Tibial nerve (tissue), 4 donors: ENCODE results near the gene KIAA0753.

Source experiments
- CTCF ChIP-seq, 5 experiments: fragments of 200-600 bp in 3 of 5; fragments of 450-650 bp in 2 of 5; sonication (generic) in 3 of 5; IDR thresholded peaks; one replicate each; pipeline ENCODE4 v1.5.1; 2016 to 2019; ENCODE audit warnings: antibody characterized with exemption in 5 of 5, mild to moderate bottlenecking in 3 of 5, moderate library complexity in 2 of 5
- EP300 ChIP-seq, 2 donors: sonication (generic); formaldehyde crosslinking; IDR thresholded peaks; one replicate each; pipeline ENCODE4 v1.6.1; 2017; ENCODE audit warnings: antibody characterized with exemption in 2 of 2, mild to moderate bottlenecking in 1 of 2
- POLR2A ChIP-seq, 2 donors: fragments of 450-650 bp; IDR thresholded peaks; one replicate each; pipeline ENCODE4 v1.6.1; 2017; ENCODE audit warnings: antibody characterized with exemption in 2 of 2, mild to moderate bottlenecking in 2 of 2, moderate library complexity in 2 of 2

DNA sequence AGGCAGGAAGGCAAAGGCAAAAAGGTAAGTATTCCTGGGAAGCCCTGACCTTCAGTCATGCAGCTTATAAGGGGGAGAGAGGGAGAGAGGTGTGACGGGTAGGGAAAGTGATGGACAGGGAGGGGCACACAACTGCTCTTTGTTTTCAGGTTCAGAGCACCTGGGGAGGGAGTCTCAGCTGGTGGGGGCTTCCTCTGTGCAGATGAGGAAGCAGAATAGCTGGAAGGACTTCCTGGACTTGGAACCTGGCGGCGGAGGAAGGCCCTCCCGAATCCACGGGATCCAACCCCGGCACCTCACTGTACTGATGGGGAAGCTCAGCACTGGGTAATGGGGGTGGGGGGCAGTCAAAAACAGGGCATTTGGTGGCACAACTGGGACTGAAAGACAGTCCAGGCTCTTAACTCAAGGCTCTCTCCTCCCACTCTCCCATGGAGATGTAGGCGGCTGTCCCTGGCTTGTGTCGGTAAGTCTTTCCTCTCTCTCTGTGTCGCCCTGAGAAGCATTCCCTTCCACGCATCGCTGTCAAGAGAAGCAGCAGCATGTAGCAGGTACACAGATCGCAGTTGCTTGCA is 72.2 kb downstream of the KIAA0753 start:
- no peak for TF ChIP-seq POLR2A (IDR thresholded peaks at IDR 0.05)
- no peak for TF ChIP-seq CTCF (IDR thresholded peaks at IDR 0.05)
- no peak for TF ChIP-seq EP300 (IDR thresholded peaks at IDR 0.05)
